H1 (cell line): ENCODE results near the gene ZBTB47. TPM values are rescaled to one million over a fixed set of nuclear protein-coding genes. Genes with fewer than 3 reads are reported as not detected.

Experiments used
- CTCF ChIA-PET: fragments of 300-600 bp; sonication (Branson Sonifier 250); formaldehyde crosslinking; loops from one replicate; lab custom pipeline; 2021; ENCODE audit not compliant: partially characterized antibody; lab: Charles Lee
- POLR2A ChIA-PET: fragments of 300-600 bp; sonication (Branson Sonifier 250); formaldehyde crosslinking; loops from one replicate; lab custom pipeline; 2021; ENCODE audit warnings: inconsistent platforms; ENCODE audit not compliant: partially characterized antibody; lab: Charles Lee
- DNase-seq, 2 experiments: peaks; one replicate each; pipeline versions ENCODE4 v3.0.0 to v3.0.0-alpha.2; 2010 to 2022; ENCODE audit warnings: low spot score in 2 of 2, low read depth in 1 of 2, mixed read lengths in 1 of 2
- FAIRE-seq: peaks from 2 replicates; lab custom pipeline; 2011; peaks lifted over from hg19 to GRCh38; lab: Jason Lieb, UNC
- H2AFZ ChIP-seq: 2 replicates; pipeline ENCODE4 v1.8.1; 2012; ENCODE audit warnings: low read length, inconsistent platforms
- H2AK5ac ChIP-seq: 2 replicates; pipeline ENCODE4 v1.6.1; 2013; ENCODE audit warnings: low read depth, low read length
- H2BK120ac ChIP-seq: replicated peaks from 2 replicates; pipeline ENCODE3; 2013; ENCODE audit warnings: low read depth, low read length, inconsistent platforms
- H2BK12ac ChIP-seq: 2 replicates; pipeline ENCODE4 v1.6.1; 2013; ENCODE audit warnings: low read depth, low read length
- H2BK15ac ChIP-seq: 2 replicates; pipeline ENCODE4 v1.6.1; 2013; ENCODE audit warnings: low read length
- H2BK20ac ChIP-seq: 2 replicates; pipeline ENCODE4 v1.6.1; 2013; ENCODE audit warnings: low read length
- H2BK5ac ChIP-seq: 2 replicates; pipeline ENCODE4 v1.6.1; 2013; ENCODE audit warnings: low read depth, low read length
- H3K14ac ChIP-seq: 2 replicates; pipeline ENCODE4 v1.6.1; 2013; ENCODE audit warnings: inconsistent platforms; ENCODE audit not compliant: insufficient read length
- H3K18ac ChIP-seq: 2 replicates; pipeline ENCODE4 v1.6.1; 2013; ENCODE audit warnings: low read length; ENCODE audit errors: extremely low read depth
- H3K23ac ChIP-seq: 2 replicates; pipeline ENCODE4 v1.6.1; 2013; ENCODE audit warnings: inconsistent platforms; ENCODE audit not compliant: insufficient read length
- H3K23me2 ChIP-seq: 2 replicates; pipeline ENCODE4 v1.6.1; 2013; ENCODE audit warnings: low read depth, low read length
- H3K27ac ChIP-seq: 2 replicates; pipeline ENCODE4 v1.6.1; 2011; ENCODE audit warnings: low read depth, low read length, inconsistent platforms
- H3K27me3 ChIP-seq, 4 experiments: replicated peaks in 1 of 4; 1 replicate in 1 of 4; 2 replicates in 3 of 4; pipeline versions ENCODE4 v1.6.1 to v1.8.1; 2011 to 2013; ENCODE audit warnings: low read length in 3 of 4, mild to moderate bottlenecking in 3 of 4, inconsistent platforms in 2 of 4, mixed read lengths in 2 of 4, moderate library complexity in 1 of 4; ENCODE audit not compliant: control insufficient read depth in 3 of 4, insufficient read depth in 3 of 4; ENCODE audit errors: extremely low read depth in 1 of 4
- H3K36me3 ChIP-seq, 4 experiments: 2 replicates each; pipeline versions ENCODE4 v1.6.1 to v1.8.1; 2011 to 2013; ENCODE audit warnings: mild to moderate bottlenecking in 4 of 4, low read length in 3 of 4, moderate library complexity in 2 of 4, control low read depth in 1 of 4, inconsistent platforms in 1 of 4; ENCODE audit not compliant: insufficient read depth in 4 of 4, control insufficient read depth in 2 of 4
- H3K4ac ChIP-seq: replicated peaks from 2 replicates; pipeline ENCODE3; 2013; ENCODE audit warnings: low read length, low read depth, mixed read lengths, inconsistent platforms; ENCODE audit not compliant: insufficient read length
- H3K4me1 ChIP-seq, 4 experiments: replicated peaks in 1 of 4; 1 replicate in 1 of 4; 2 replicates in 3 of 4; pipeline versions ENCODE4 v1.6.1 to v1.8.1; 2011 to 2013; ENCODE audit warnings: low read length in 3 of 4, inconsistent platforms in 2 of 4, mixed read lengths in 1 of 4; ENCODE audit not compliant: insufficient read depth in 4 of 4, control insufficient read depth in 3 of 4
- H3K4me2 ChIP-seq, 2 experiments: 2 replicates each; pipeline versions ENCODE4 v1.6.1 to v1.8.1; 2011 to 2013; ENCODE audit warnings: low read depth in 2 of 2, low read length in 2 of 2, control low read depth in 1 of 2, inconsistent platforms in 1 of 2, mild to moderate bottlenecking in 1 of 2; ENCODE audit not compliant: insufficient read depth in 1 of 2
- H3K4me3 ChIP-seq, 4 experiments: fragments of 200-600, 300-600 bp in 1 of 4; sonication (generic), shearing (Covaris generic), sonication (Bioruptor Twin) in 1 of 4; 2 replicates each; pipeline versions ENCODE4 v1.5.1 to v1.8.1; 2011 to 2016; ENCODE audit warnings: low read length in 4 of 4, low read depth in 3 of 4, control low read depth in 2 of 4, inconsistent platforms in 2 of 4, mild to moderate bottlenecking in 2 of 4, mixed read lengths in 1 of 4, moderate library complexity in 1 of 4; ENCODE audit not compliant: insufficient read depth in 2 of 4; ENCODE audit errors: extremely low read depth in 1 of 4
- H3K56ac ChIP-seq: replicated peaks from 2 replicates; pipeline ENCODE3; 2013; ENCODE audit warnings: low read depth, mild to moderate bottlenecking, mixed read lengths, low read length, inconsistent platforms; ENCODE audit not compliant: insufficient read length
- H3K79me1 ChIP-seq: 2 replicates; pipeline ENCODE4 v1.6.1; 2013; ENCODE audit warnings: low read depth, low read length, control low read depth
- H3K79me2 ChIP-seq, 2 experiments: 2 replicates each; pipeline versions ENCODE4 v1.6.1 to v1.8.1; 2012 to 2013; ENCODE audit warnings: low read length in 2 of 2, mild to moderate bottlenecking in 2 of 2, inconsistent platforms in 1 of 2; ENCODE audit not compliant: insufficient read depth in 2 of 2, control insufficient read depth in 1 of 2
- H3K9ac ChIP-seq, 4 experiments: replicated peaks in 1 of 4; 1 replicate in 1 of 4; 2 replicates in 3 of 4; pipeline versions ENCODE4 v1.6.1 to v1.8.1; 2011 to 2013; ENCODE audit warnings: low read depth in 3 of 4, low read length in 3 of 4, control low read depth in 2 of 4, mild to moderate bottlenecking in 2 of 4, moderate library complexity in 2 of 4, inconsistent platforms in 1 of 4; ENCODE audit errors: extremely low read depth in 1 of 4
- H3K9me3 ChIP-seq, 2 experiments: 2 replicates each; pipeline versions ENCODE4 v1.6.1 to v1.8.1; 2012 to 2013; ENCODE audit warnings: mild to moderate bottlenecking in 2 of 2, moderate library complexity in 2 of 2, control low read depth in 1 of 2, inconsistent platforms in 1 of 2, low read depth in 1 of 2, low read length in 1 of 2, mixed read lengths in 1 of 2; ENCODE audit not compliant: insufficient read depth in 2 of 2
- H4K20me1 ChIP-seq, 2 experiments: replicated peaks in 1 of 2; 2 replicates each; pipeline versions ENCODE3 to v1.8.1; 2011 to 2013; ENCODE audit warnings: inconsistent platforms in 2 of 2, low read length in 2 of 2, mild to moderate bottlenecking in 1 of 2; ENCODE audit not compliant: insufficient read depth in 2 of 2, control insufficient read depth in 1 of 2
- H4K5ac ChIP-seq: 2 replicates; pipeline ENCODE4 v1.6.1; 2013; ENCODE audit warnings: low read length, low read depth, mixed read lengths, inconsistent platforms; ENCODE audit not compliant: insufficient read length
- H4K8ac ChIP-seq: 2 replicates; pipeline ENCODE4 v1.8.0; 2013; ENCODE audit warnings: mild to moderate bottlenecking, moderate library complexity, low read length, inconsistent platforms; ENCODE audit not compliant: insufficient read depth; ENCODE audit errors: extremely low read depth
- H4K91ac ChIP-seq: replicated peaks from 2 replicates; pipeline ENCODE3; 2013; ENCODE audit warnings: low read length, mixed read lengths, inconsistent platforms; ENCODE audit not compliant: insufficient read length
- BCL11A ChIP-seq, 2 experiments: IDR thresholded peaks; one replicate each; pipeline ENCODE4 v1.6.1; 2011; ENCODE audit warnings: low read depth in 2 of 2, low read length in 2 of 2, mild to moderate bottlenecking in 2 of 2
- CBX5 ChIP-seq: fragments of 300-800, 300-1000 bp; sonication (generic); IDR thresholded peaks from 2 replicates; pipeline ENCODE4 v1.7.1; 2016; ENCODE audit warnings: antibody characterized with exemption, low read length, low read depth
- CHD1 ChIP-seq: IDR thresholded peaks from 2 replicates; pipeline ENCODE4 v1.6.1; 2012; ENCODE audit warnings: low read depth, low read length, improper control_type of control experiment
- CTCF ChIP-seq, 3 experiments: IDR thresholded peaks; 1 replicate in 2 of 3; 2 replicates in 1 of 3; pipeline versions ENCODE4 v1.5.1 to v1.6.1; 2011; ENCODE audit warnings: low read length in 3 of 3, mild to moderate bottlenecking in 3 of 3, inconsistent platforms in 2 of 3, low read depth in 1 of 3, moderate library complexity in 1 of 3; ENCODE audit not compliant: insufficient read depth in 1 of 3; ENCODE audit errors: control extremely low read depth in 1 of 3
- E2F6 ChIP-seq: IDR thresholded peaks from 2 replicates; pipeline ENCODE4 v1.6.1; 2012; ENCODE audit warnings: inconsistent platforms
- EP300 ChIP-seq, 2 experiments: IDR thresholded peaks; 1 replicate in 1 of 2; 2 replicates in 1 of 2; pipeline ENCODE4 v1.6.1; 2011 to 2012; ENCODE audit warnings: low read depth in 2 of 2, low read length in 2 of 2, mild to moderate bottlenecking in 2 of 2, borderline replicate concordance in 1 of 2, inconsistent platforms in 1 of 2, moderate library complexity in 1 of 2
- KDM1A ChIP-seq: fragments of 200-600, 300-600 bp; sonication (generic); IDR thresholded peaks from 2 replicates; pipeline ENCODE4 v1.7.1; 2016; ENCODE audit warnings: mild to moderate bottlenecking, low read length, borderline replicate concordance
- RXRA ChIP-seq: IDR thresholded peaks from 2 replicates; pipeline ENCODE4 v1.6.1; 2011; ENCODE audit warnings: low read depth, mild to moderate bottlenecking, low read length, moderate library complexity; ENCODE audit not compliant: insufficient read depth
- SP1 ChIP-seq: IDR thresholded peaks from 2 replicates; pipeline ENCODE4 v1.6.1; 2011; ENCODE audit warnings: low read depth, low read length
- SRF ChIP-seq: IDR thresholded peaks from 2 replicates; pipeline ENCODE4 v1.6.1; 2011; ENCODE audit warnings: mild to moderate bottlenecking, low read depth, low read length, moderate library complexity
- TAF1 ChIP-seq: IDR thresholded peaks from 2 replicates; pipeline ENCODE4 v1.6.1; 2011; ENCODE audit warnings: mild to moderate bottlenecking, low read depth, low read length
- polyA plus RNA-seq, 7 experiments: library from polyadenylated mRNA; depleted of rRNA in 3 of 7; stranded (reverse) in 5 of 7; unstranded in 2 of 7; fragments of >200 nt in 5 of 7; fragments of 200-250 nt in 2 of 7; gene quantifications; 1 replicate in 5 of 7; 2 replicates in 1 of 7; 4 replicates in 1 of 7; pipeline versions ENCODE4 v1.2.1 to v1.2.3, GENCODE V29; 2011 to 2013; ENCODE audit warnings: missing spikeins in 2 of 7, mixed read lengths in 2 of 7
- total RNA-seq: library from RNA; stranded (reverse); fragmentation: NEBNext Ultra II Directional; extraction: Animal tissue kit (Norgen Biotek cat#: 25700); gene quantifications from 2 replicates; pipeline ENCODE4 v1.2.1, GENCODE V29; 2021

ZBTB47 gene
- total and polyA plus RNA-seq, 2 of the 8 experiments (the other 6 are each of a cell fraction or from before 2014, with no cell fraction given) = 2.8 to 4.1 TPM

DNA sequence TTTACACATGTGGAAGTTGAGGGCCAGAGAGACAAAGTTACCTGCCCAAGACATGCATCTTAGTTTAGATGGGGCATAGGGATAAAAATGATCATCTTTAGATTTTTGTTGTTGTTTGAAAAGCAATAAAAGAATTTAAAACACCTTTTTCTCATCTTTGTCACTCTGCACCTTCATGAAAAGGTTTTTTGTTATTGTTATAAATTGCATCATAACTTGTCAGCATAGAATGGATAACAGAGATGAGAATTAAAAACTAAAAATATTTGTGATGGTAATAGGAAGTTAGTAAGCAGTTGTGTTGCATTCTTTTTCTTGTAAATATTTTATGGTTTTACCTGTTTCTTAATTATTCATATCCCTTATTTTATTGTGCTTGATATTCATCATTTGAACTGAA lies 13.4 kb upstream of the ZBTB47 start:
- Histone ChIP-seq H3K27me3 (no peaks in the 10 kb centered on the region), H3K14ac (no peak overlapping the region), H3K18ac (no peak overlapping the region), H2BK5ac (no peak overlapping the region), H2AK5ac (no peak overlapping the region), H2AFZ (no peak overlapping the region), H3K4me3 (no peak overlapping the region), H2BK120ac (no peak overlapping the region), H4K5ac (no peak overlapping the region), H2BK20ac (no peak overlapping the region), H4K8ac (no peak overlapping the region), H3K9me3 (no peaks in the 10 kb centered on the region), H3K4ac (no peak overlapping the region), H3K4me1 (no peaks in the 10 kb centered on the region), H3K23ac (no peak overlapping the region), H3K27ac (no peak overlapping the region), H2BK12ac (no peak overlapping the region), H3K4me2 (no peak overlapping the region), H4K91ac (no peak overlapping the region), H3K56ac (no peak overlapping the region), H3K79me1 (no peaks in the 10 kb centered on the region; the same call in 1 of the 2 replicates), H3K79me2 (0 out of 4 replicates have a peak, but pooled peaks cover 4% of the 10 kb centered on the region in 2 experiments), H3K36me3 (peaks cover 52 to 96% (median 89%) of the 10 kb centered on the region in 4 experiments), H4K20me1 (peaks cover 2 to 7% of the 10 kb centered on the region in 2 experiments), H3K9ac (no peak overlapping the region), H2BK15ac (no peak overlapping the region), H3K23me2 (no peaks in the 10 kb centered on the region)
- DNase-seq (no peak), FAIRE-seq (no peak)
- ChIA-PET POLR2A (interaction anchor here (0.8 kb wide), 1 partner anchor 40 kb away, joined by 3 read pairs; the partner anchor contains the start of gene NKTR), CTCF (interaction anchor here (0.8 to 1.7 kb wide), 2 partner anchors 10 to 68 kb away, joined by 4 read pairs; no protein-coding TSS in a partner anchor)
- no peak for TF ChIP-seq SRF
- no peak for TF ChIP-seq BCL11A (IDR thresholded peaks at IDR 0.05; ENCODE audit: low read depth in 2 of 2, low read length in 2 of 2)
- TF ChIP-seq CHD1 = no peak
- no peak for TF ChIP-seq RXRA
- TF ChIP-seq TAF1 = no peak
- TF ChIP-seq CTCF (IDR thresholded peaks at IDR 0.05; ENCODE audit: control extremely low read depth in 1 of 3, insufficient read depth in 1 of 3, low read depth in 1 of 3, low read length in 3 of 3) = no peak
- no peak for TF ChIP-seq CBX5
- TF ChIP-seq E2F6 = no peak
- TF ChIP-seq EP300 (IDR thresholded peaks at IDR 0.05; ENCODE audit: borderline replicate concordance in 1 of 2, low read depth in 2 of 2, low read length in 2 of 2) = no peak
- TF ChIP-seq SP1 = no peak
- no peak for TF ChIP-seq KDM1A
